H1 (cell line): ENCODE measurements around the gene CYB561D2.

Experiments used
- CHD1 ChIP-seq: IDR thresholded peaks from 2 replicates; pipeline ENCODE4 v1.6.1; 2012; ENCODE audit warnings: low read depth, low read length, improper control_type of control experiment
- EP300 ChIP-seq, 2 experiments: IDR thresholded peaks; 1 replicate in 1 of 2; 2 replicates in 1 of 2; pipeline ENCODE4 v1.6.1; 2011 to 2012; ENCODE audit warnings: low read depth in 2 of 2, low read length in 2 of 2, mild to moderate bottlenecking in 2 of 2, borderline replicate concordance in 1 of 2, inconsistent platforms in 1 of 2, moderate library complexity in 1 of 2
- EZH2 ChIP-seq: fragments of 200-600 bp; sonication (generic); IDR thresholded peaks from 2 replicates; pipeline ENCODE4 v1.7.1; 2012; ENCODE audit warnings: low read depth, mild to moderate bottlenecking, moderate library complexity, low read length, inconsistent platforms; ENCODE audit not compliant: severe bottlenecking
- FOSL1 ChIP-seq: IDR thresholded peaks from 2 replicates; pipeline ENCODE4 v1.6.1; 2011; ENCODE audit warnings: mild to moderate bottlenecking, low read depth, low read length, moderate library complexity; ENCODE audit not compliant: insufficient read depth
- POLR2AphosphoS5 ChIP-seq: IDR thresholded peaks from 2 replicates; pipeline ENCODE4 v1.6.1; 2011; ENCODE audit warnings: low read depth, low read length
- RAD21 ChIP-seq, 2 experiments: IDR thresholded peaks in 1 of 2; conservative IDR thresholded peaks in 1 of 2; 2 replicates each; pipeline ENCODE4 v1.6.1; 2011; ENCODE audit warnings: low read depth in 2 of 2, low read length in 2 of 2, improper control_type of control experiment in 1 of 2, inconsistent platforms in 1 of 2, mild to moderate bottlenecking in 1 of 2, moderate library complexity in 1 of 2
- SIN3A ChIP-seq, 2 experiments: IDR thresholded peaks in 1 of 2; conservative IDR thresholded peaks in 1 of 2; 2 replicates each; pipeline ENCODE4 v1.6.1; 2011 to 2012; ENCODE audit warnings: low read length in 2 of 2, improper control_type of control experiment in 1 of 2, low read depth in 1 of 2, mild to moderate bottlenecking in 1 of 2
- TAF1 ChIP-seq: IDR thresholded peaks from 2 replicates; pipeline ENCODE4 v1.6.1; 2011; ENCODE audit warnings: mild to moderate bottlenecking, low read depth, low read length
- YY1 ChIP-seq: IDR thresholded peaks from 2 replicates; pipeline ENCODE4 v1.6.1; 2011; ENCODE audit warnings: low read depth, mild to moderate bottlenecking, low read length
- TF ChIP-seq, protein P1 (sequence below): IDR thresholded peaks from 2 replicates; pipeline ENCODE4 v1.6.1; 2012; ENCODE audit warnings: inconsistent platforms
- TF ChIP-seq, protein P2 (sequence below), 3 experiments: IDR thresholded peaks; 1 replicate in 2 of 3; 2 replicates in 1 of 3; pipeline versions ENCODE4 v1.5.1 to v1.6.1; 2011; ENCODE audit warnings: low read length in 3 of 3, mild to moderate bottlenecking in 3 of 3, inconsistent platforms in 2 of 3, low read depth in 1 of 3, moderate library complexity in 1 of 3; ENCODE audit not compliant: insufficient read depth in 1 of 3; ENCODE audit errors: control extremely low read depth in 1 of 3

DNA sequence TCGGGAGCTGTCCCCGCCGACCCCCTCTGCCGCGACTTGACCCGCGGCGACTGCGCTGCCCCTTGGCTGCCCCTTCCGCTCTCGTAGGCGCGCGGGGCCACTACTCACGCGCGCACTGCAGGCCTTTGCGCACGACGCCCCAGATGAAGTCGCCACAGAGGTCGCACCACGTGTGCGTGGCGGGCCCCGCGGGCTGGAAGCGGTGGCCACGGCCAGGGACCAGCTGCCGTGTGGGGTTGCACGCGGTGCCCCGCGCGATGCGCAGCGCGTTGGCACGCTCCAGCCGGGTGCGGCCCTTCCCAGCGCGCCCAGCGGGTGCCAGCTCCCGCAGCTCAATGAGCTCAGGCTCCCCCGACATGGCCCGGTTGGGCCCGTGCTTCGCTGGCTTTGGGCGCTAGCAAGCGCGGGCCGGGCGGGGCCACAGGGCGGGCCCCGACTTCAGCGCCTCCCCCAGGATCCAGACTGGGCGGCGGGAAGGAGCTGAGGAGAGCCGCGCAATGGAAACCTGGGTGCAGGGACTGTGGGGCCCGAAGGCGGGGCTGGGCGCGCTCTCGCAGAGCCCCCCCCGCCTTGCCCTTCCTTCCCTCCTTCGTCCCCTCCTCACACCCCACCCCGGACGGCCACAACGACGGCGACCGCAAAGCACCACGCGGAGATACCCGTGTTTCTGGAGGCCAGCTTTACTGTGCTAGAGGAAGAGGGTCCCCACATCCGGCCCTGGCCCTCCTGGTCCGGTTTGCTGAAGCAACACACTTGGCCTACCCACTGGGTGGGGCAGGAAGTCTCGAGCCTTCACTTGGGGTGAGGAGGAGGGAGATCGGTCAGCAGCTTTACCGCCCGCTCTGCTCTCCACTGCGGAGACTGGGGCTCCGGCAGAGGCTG, 10.0 kb upstream of the CYB561D2 start, which contains the start of gene RASSF1:
- TF ChIP-seq FOSL1 (no peak), SIN3A (conservative IDR thresholded peaks at IDR 0.05 in 1 of 2, IDR thresholded peaks at IDR 0.05 in 1 of 2; ENCODE audit: low read depth in 1 of 2, low read length in 2 of 2) (no peak), EP300 (IDR thresholded peaks at IDR 0.05; ENCODE audit: borderline replicate concordance in 1 of 2, low read depth in 2 of 2, low read length in 2 of 2) (no peak), POLR2AphosphoS5 (no peak), EZH2 (peak; percentile 80), TAF1 (0 out of 2 replicates have a peak, but pooled peaks have one; percentile 22), CHD1 (no peak), YY1 (no peak), RAD21 (IDR thresholded peaks at IDR 0.05 in 1 of 2, conservative IDR thresholded peaks at IDR 0.05 in 1 of 2; ENCODE audit: low read depth in 2 of 2, low read length in 2 of 2) (no peak)
- TF ChIP-seq, protein P1, sequence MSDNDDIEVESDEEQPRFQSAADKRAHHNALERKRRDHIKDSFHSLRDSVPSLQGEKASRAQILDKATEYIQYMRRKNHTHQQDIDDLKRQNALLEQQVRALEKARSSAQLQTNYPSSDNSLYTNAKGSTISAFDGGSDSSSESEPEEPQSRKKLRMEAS: peak; percentile 89
- TF ChIP-seq, protein P2, sequence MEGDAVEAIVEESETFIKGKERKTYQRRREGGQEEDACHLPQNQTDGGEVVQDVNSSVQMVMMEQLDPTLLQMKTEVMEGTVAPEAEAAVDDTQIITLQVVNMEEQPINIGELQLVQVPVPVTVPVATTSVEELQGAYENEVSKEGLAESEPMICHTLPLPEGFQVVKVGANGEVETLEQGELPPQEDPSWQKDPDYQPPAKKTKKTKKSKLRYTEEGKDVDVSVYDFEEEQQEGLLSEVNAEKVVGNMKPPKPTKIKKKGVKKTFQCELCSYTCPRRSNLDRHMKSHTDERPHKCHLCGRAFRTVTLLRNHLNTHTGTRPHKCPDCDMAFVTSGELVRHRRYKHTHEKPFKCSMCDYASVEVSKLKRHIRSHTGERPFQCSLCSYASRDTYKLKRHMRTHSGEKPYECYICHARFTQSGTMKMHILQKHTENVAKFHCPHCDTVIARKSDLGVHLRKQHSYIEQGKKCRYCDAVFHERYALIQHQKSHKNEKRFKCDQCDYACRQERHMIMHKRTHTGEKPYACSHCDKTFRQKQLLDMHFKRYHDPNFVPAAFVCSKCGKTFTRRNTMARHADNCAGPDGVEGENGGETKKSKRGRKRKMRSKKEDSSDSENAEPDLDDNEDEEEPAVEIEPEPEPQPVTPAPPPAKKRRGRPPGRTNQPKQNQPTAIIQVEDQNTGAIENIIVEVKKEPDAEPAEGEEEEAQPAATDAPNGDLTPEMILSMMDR (IDR thresholded peaks at IDR 0.05; ENCODE audit: control extremely low read depth in 1 of 3, insufficient read depth in 1 of 3, low read depth in 1 of 3, low read length in 3 of 3): no peak
